H9 (cell line): Measurements from ENCODE around the gene PRRT2. TPM values are rescaled to one million over a fixed set of nuclear protein-coding genes. Genes with fewer than 3 reads are reported as not detected.

Source experiments
- DNase-seq: peaks from one replicate; pipeline ENCODE4 v3.0.0-alpha.2; 2017
- H2AFZ ChIP-seq: one replicate; pipeline ENCODE4 v1.6.1; 2013; ENCODE audit warnings: mild to moderate bottlenecking, low read length, control low read depth, moderate library complexity
- H2AK5ac ChIP-seq: 2 replicates; pipeline ENCODE4 v1.6.1; 2013; ENCODE audit warnings: low read length, control low read depth, mixed read lengths; ENCODE audit not compliant: insufficient read length
- H2BK120ac ChIP-seq: one replicate; pipeline ENCODE4 v1.6.1; 2013; ENCODE audit warnings: low read depth, mild to moderate bottlenecking, low read length, control low read depth, inconsistent platforms; ENCODE audit not compliant: poor library complexity, severe bottlenecking
- H2BK12ac ChIP-seq: 2 replicates; pipeline ENCODE4 v1.6.1; 2013; ENCODE audit warnings: low read length, control low read depth, mixed read lengths, low read depth; ENCODE audit not compliant: insufficient read length
- H2BK15ac ChIP-seq: 2 replicates; pipeline ENCODE4 v1.6.1; 2013; ENCODE audit warnings: low read depth, low read length, control low read depth
- H2BK20ac ChIP-seq: one replicate; pipeline ENCODE4 v1.6.1; 2013; ENCODE audit warnings: low read depth, mild to moderate bottlenecking, low read length, control low read depth, inconsistent platforms; ENCODE audit not compliant: poor library complexity, severe bottlenecking
- H2BK5ac ChIP-seq: 2 replicates; pipeline ENCODE4 v1.6.1; 2013; ENCODE audit warnings: low read length, control low read depth, mixed read lengths; ENCODE audit not compliant: insufficient read length
- H3K14ac ChIP-seq: 2 replicates; pipeline ENCODE4 v1.6.1; 2013; ENCODE audit warnings: low read length, control low read depth; ENCODE audit not compliant: insufficient read depth
- H3K18ac ChIP-seq: 2 replicates; pipeline ENCODE4 v1.6.1; 2013; ENCODE audit warnings: low read depth, mild to moderate bottlenecking, mixed read lengths, low read length, control low read depth; ENCODE audit not compliant: insufficient read length
- H3K23ac ChIP-seq: 2 replicates; pipeline ENCODE4 v1.6.1; 2013; ENCODE audit warnings: low read length, control low read depth, mixed read lengths, low read depth; ENCODE audit not compliant: insufficient read length
- H3K23me2 ChIP-seq: 2 replicates; pipeline ENCODE4 v1.6.1; 2013; ENCODE audit warnings: low read depth, mild to moderate bottlenecking, mixed read lengths, low read length, control low read depth; ENCODE audit not compliant: insufficient read length, poor library complexity, severe bottlenecking
- H3K27ac ChIP-seq: 2 replicates; pipeline ENCODE4 v1.5.1; 2013; ENCODE audit warnings: low read length, control low read depth, mixed read lengths, low read depth; ENCODE audit not compliant: insufficient read length
- H3K27me3 ChIP-seq: 2 replicates; pipeline ENCODE4 v1.6.1; 2013; ENCODE audit warnings: low read length, control low read depth, inconsistent platforms; ENCODE audit not compliant: insufficient read depth
- H3K4ac ChIP-seq: 2 replicates; pipeline ENCODE4 v1.6.1; 2013; ENCODE audit warnings: low read depth, mild to moderate bottlenecking, control low read depth, inconsistent platforms, low read length, moderate library complexity
- H3K4me1 ChIP-seq: 2 replicates; pipeline ENCODE4 v1.6.1; 2013; ENCODE audit warnings: low read length, control low read depth, inconsistent platforms; ENCODE audit not compliant: insufficient read depth
- H3K4me2 ChIP-seq: 2 replicates; pipeline ENCODE4 v1.6.1; 2013; ENCODE audit warnings: low read length, control low read depth, mixed read lengths; ENCODE audit not compliant: insufficient read length, insufficient read depth
- H3K56ac ChIP-seq: 2 replicates; pipeline ENCODE4 v1.6.1; 2013; ENCODE audit warnings: low read depth, mild to moderate bottlenecking, mixed read lengths, low read length, control low read depth; ENCODE audit not compliant: insufficient read length
- H3K79me1 ChIP-seq: 2 replicates; pipeline ENCODE4 v1.6.1; 2013; ENCODE audit warnings: low read depth, mild to moderate bottlenecking, moderate library complexity, low read length, control low read depth, inconsistent platforms; ENCODE audit not compliant: insufficient read depth, poor library complexity, severe bottlenecking
- H3K79me2 ChIP-seq: 2 replicates; pipeline ENCODE4 v1.6.1; 2013; ENCODE audit warnings: low read length, control low read depth, inconsistent platforms; ENCODE audit not compliant: insufficient read depth
- H3K9ac ChIP-seq: 2 replicates; pipeline ENCODE4 v1.6.1; 2013; ENCODE audit warnings: low read length, control low read depth, mixed read lengths; ENCODE audit not compliant: insufficient read length; ENCODE audit errors: extremely low read depth
- H3K9me3 ChIP-seq: one replicate; pipeline ENCODE4 v1.6.1; 2013; ENCODE audit warnings: low read depth, low read length, inconsistent platforms; ENCODE audit not compliant: control insufficient read depth
- H3T11ph ChIP-seq: one replicate; pipeline ENCODE4 v1.6.1; 2013; ENCODE audit warnings: mild to moderate bottlenecking, low read length, control low read depth, inconsistent platforms
- H4K20me1 ChIP-seq: one replicate; pipeline ENCODE4 v1.6.1; 2013; ENCODE audit not compliant: control insufficient read depth, insufficient read length, insufficient read depth
- H4K5ac ChIP-seq: 2 replicates; pipeline ENCODE4 v1.6.1; 2013; ENCODE audit warnings: low read depth, mild to moderate bottlenecking, mixed read lengths, low read length, control low read depth; ENCODE audit not compliant: insufficient read length
- H4K8ac ChIP-seq: replicated peaks from 2 replicates; pipeline ENCODE4 v1.6.1; 2013; ENCODE audit warnings: low read length, control low read depth, mixed read lengths, low read depth; ENCODE audit not compliant: insufficient read length
- H4K91ac ChIP-seq: 2 replicates; pipeline ENCODE4 v1.6.1; 2013; ENCODE audit warnings: low read depth, mild to moderate bottlenecking, moderate library complexity, mixed read lengths, low read length, control low read depth; ENCODE audit not compliant: insufficient read length
- H3K27ac Mint-ChIP-seq, 3 experiments: 2 replicates in 2 of 3; 3 replicates in 1 of 3; pipeline ENCODE4 v1.8.0; 2020 to 2021; ENCODE audit warnings: mixed read lengths in 3 of 3, mild to moderate bottlenecking in 1 of 3, moderate library complexity in 1 of 3
- H3K27me3 Mint-ChIP-seq: 2 replicates; pipeline ENCODE4 v1.8.0; 2021; ENCODE audit warnings: low read depth, mild to moderate bottlenecking, moderate library complexity, mixed read lengths
- H3K36me3 Mint-ChIP-seq, 3 experiments: 2 replicates in 2 of 3; 3 replicates in 1 of 3; pipeline ENCODE4 v1.8.0; 2020 to 2021; ENCODE audit warnings: low read depth in 3 of 3, mixed read lengths in 3 of 3; ENCODE audit not compliant: insufficient read depth in 1 of 3
- H3K4me1 Mint-ChIP-seq, 2 experiments: 2 replicates each; pipeline ENCODE4 v1.8.0; 2020; ENCODE audit warnings: mixed read lengths in 2 of 2
- H3K4me3 Mint-ChIP-seq, 2 experiments: 2 replicates in 1 of 2; 3 replicates in 1 of 2; pipeline ENCODE4 v1.8.0; 2020 to 2021; ENCODE audit warnings: mild to moderate bottlenecking in 2 of 2, mixed read lengths in 2 of 2, moderate library complexity in 1 of 2
- H3K9me3 Mint-ChIP-seq, 2 experiments: 2 replicates in 1 of 2; 3 replicates in 1 of 2; pipeline ENCODE4 v1.8.0; 2020; ENCODE audit warnings: mild to moderate bottlenecking in 2 of 2, mixed read lengths in 2 of 2, moderate library complexity in 1 of 2
- WGBS: extraction: QIAGEN DNeasy Blood & Tissue Kit; methylation state at CpG from one replicate; pipeline ENCODE4 v1.1.7; 2013; ENCODE audit warnings: missing lambda C conversion rate, low lambda C conversion rate, mixed read lengths; ENCODE audit not compliant: insufficient read length; ENCODE audit errors: extremely low coverage; 5-methylcytosine and 5-hydroxymethylcytosine counted together
- total RNA-seq: library from RNA; stranded (reverse); gene quantifications from 2 replicates; pipeline ENCODE4 v1.2.1, GENCODE V29; 2021
- TF ChIP-seq, protein P1 (sequence below): fragments of 200-600 bp; sonication (generic); conservative IDR thresholded peaks from 3 replicates; pipeline ENCODE4 v1.8.0; 2021; ENCODE audit warnings: antibody characterized with exemption, mild to moderate bottlenecking

Gene PRRT2
- total RNA-seq, 1 experiment from 2014 or later = 14.6 TPM

DNA sequence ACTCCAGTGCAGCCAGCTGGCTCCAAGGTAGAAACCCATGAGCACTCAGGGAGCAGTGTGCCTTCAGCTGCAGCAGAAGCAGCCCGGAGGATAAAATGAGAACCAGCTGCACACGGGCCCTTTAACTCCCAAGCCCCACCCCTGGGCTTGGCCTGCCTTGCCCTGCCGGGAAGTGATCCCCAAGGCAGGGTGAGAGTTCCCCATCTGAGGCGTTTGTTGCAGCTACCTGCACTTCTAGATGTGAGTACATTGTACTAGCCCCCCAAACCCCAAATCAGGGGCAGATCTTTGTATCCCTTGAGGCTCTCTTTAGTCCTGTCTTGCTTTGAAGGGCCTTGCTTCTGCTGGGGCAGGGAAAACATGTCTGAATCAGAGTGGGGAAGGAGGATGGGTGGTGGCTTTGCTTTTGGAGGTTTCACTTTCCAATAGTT lies 8.3 kb downstream of the PRRT2 start, which contains the start of gene MVP:
Gene MVP, plus strand, starts transcription at position 192 of the 431 bp plus-strand sequence. CDS start 10,088 bp downstream, outside the sequence.
- no peak for DNase-seq
- no peak within 1 kb of the TSS for H3K4me2 ChIP-seq
- no peak within 1 kb of the TSS for H2BK12ac ChIP-seq
- no peak within 1 kb of the TSS for H4K5ac ChIP-seq
- H3K18ac ChIP-seq = no peak within 1 kb of the TSS
- no peak within 1 kb of the TSS for H3K27ac ChIP-seq
- WGBS = no CpG with 5 or more reads among the region's 4 CpGs
- peaks cover 2% of the 10 kb centered on the region for H3K23me2 ChIP-seq
- H3K4me1 ChIP-seq = no peaks in the 10 kb centered on the region
- H4K20me1 ChIP-seq = no peaks in the 10 kb centered on the region
- no peaks in the 10 kb centered on the region for H3K9me3 ChIP-seq
- no peak within 1 kb of the TSS for H2AK5ac ChIP-seq
- H3K27ac Mint-ChIP-seq = peak within 1 kb of the TSS in 2 of 3 experiments; percentile 73 to 84; a peak in 4 of 7 replicates
- no peak within 1 kb of the TSS for H2AFZ ChIP-seq
- no peak within 1 kb of the TSS for H2BK15ac ChIP-seq
- H2BK5ac ChIP-seq = no peak within 1 kb of the TSS
- no peaks in the 10 kb centered on the region for H3K79me1 ChIP-seq
- no peak within 1 kb of the TSS for H3K4ac ChIP-seq
- no peak within 1 kb of the TSS; a peak in 1 of 5 replicates for H3K4me3 Mint-ChIP-seq
- no peak within 1 kb of the TSS for H3K9ac ChIP-seq
- no peaks in the 10 kb centered on the region; the same call in 1 of the 2 replicates for H3K27me3 Mint-ChIP-seq
- H4K91ac ChIP-seq = no peak within 1 kb of the TSS
- no peak within 1 kb of the TSS for H3K23ac ChIP-seq
- TF ChIP-seq, protein P1, sequence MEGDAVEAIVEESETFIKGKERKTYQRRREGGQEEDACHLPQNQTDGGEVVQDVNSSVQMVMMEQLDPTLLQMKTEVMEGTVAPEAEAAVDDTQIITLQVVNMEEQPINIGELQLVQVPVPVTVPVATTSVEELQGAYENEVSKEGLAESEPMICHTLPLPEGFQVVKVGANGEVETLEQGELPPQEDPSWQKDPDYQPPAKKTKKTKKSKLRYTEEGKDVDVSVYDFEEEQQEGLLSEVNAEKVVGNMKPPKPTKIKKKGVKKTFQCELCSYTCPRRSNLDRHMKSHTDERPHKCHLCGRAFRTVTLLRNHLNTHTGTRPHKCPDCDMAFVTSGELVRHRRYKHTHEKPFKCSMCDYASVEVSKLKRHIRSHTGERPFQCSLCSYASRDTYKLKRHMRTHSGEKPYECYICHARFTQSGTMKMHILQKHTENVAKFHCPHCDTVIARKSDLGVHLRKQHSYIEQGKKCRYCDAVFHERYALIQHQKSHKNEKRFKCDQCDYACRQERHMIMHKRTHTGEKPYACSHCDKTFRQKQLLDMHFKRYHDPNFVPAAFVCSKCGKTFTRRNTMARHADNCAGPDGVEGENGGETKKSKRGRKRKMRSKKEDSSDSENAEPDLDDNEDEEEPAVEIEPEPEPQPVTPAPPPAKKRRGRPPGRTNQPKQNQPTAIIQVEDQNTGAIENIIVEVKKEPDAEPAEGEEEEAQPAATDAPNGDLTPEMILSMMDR = no peak
- H3K4me1 Mint-ChIP-seq = peaks cover 33 to 43% of the 10 kb centered on the region in 2 experiments
- H3T11ph ChIP-seq = no peak within 1 kb of the TSS
- H3K56ac ChIP-seq = no peak within 1 kb of the TSS
- no peaks in the 10 kb centered on the region; a peak in 1 of 5 replicates for H3K9me3 Mint-ChIP-seq
- no peak within 1 kb of the TSS for H3K14ac ChIP-seq
- H3K36me3 Mint-ChIP-seq = peaks cover 24 to 38% (median 35%) of the 10 kb centered on the region in 3 experiments
- no peak within 1 kb of the TSS for H2BK120ac ChIP-seq
- no peak within 1 kb of the TSS for H2BK20ac ChIP-seq
- no peak within 1 kb of the TSS for H4K8ac ChIP-seq
- H3K79me2 ChIP-seq = no peaks in the 10 kb centered on the region
- H3K27me3 ChIP-seq = no peaks in the 10 kb centered on the region
